SK-N-SH treated with all-trans-retinoic acid at 6 μM for 48 hours (cell line): ENCODE measurements around the gene GTF3A.
A peak's percentile ranks its signal among the peaks of the same experiment; 100 is the strongest.

Experiments used
- ATAC-seq: fragments of 200-7000 bp; cut with Tn5 transposase; 3 replicates; pipeline ENCODE4 v1.9.1; 2020; ENCODE audit warnings: mild to moderate bottlenecking, moderate library complexity
- ARNTL ChIP-seq: fragments of 450-650 bp; formaldehyde crosslinking; IDR thresholded peaks from 2 replicates; pipeline ENCODE4 v1.5.0; 2020; ENCODE audit warnings: low read depth, mild to moderate bottlenecking, moderate library complexity, borderline replicate concordance
- BACH2 ChIP-seq: fragments of 250-450 bp; sonication (Bioruptor Pico); IDR thresholded peaks from 2 replicates; pipeline ENCODE4 v1.9.0; 2021; ENCODE audit warnings: mild to moderate bottlenecking, borderline replicate concordance
- CREB5 ChIP-seq: fragments of 250-450 bp; sonication (Bioruptor Pico); IDR thresholded peaks from 2 replicates; pipeline ENCODE4 v1.5.1; 2020; ENCODE audit warnings: low read depth, mild to moderate bottlenecking, moderate library complexity
- CSDC2 ChIP-seq: fragments of 250-450 bp; sonication (Bioruptor Pico); IDR thresholded peaks from 2 replicates; pipeline ENCODE4 v1.5.0; 2020; ENCODE audit warnings: mild to moderate bottlenecking, moderate library complexity
- CSRNP3 ChIP-seq: fragments of 250-450 bp; sonication (Bioruptor Pico); IDR thresholded peaks from 2 replicates; pipeline ENCODE4 v1.5.1; 2021; ENCODE audit warnings: mild to moderate bottlenecking, moderate library complexity
- ESRRG ChIP-seq: fragments of 250-450 bp; sonication (Bioruptor Pico); IDR thresholded peaks from 2 replicates; pipeline ENCODE4 v1.6.1; 2021; ENCODE audit warnings: mild to moderate bottlenecking
- GLIS3 ChIP-seq: fragments of 250-450 bp; sonication (Bioruptor Pico); IDR thresholded peaks from 2 replicates; pipeline ENCODE4 v1.5.0; 2020; ENCODE audit warnings: mild to moderate bottlenecking, moderate library complexity
- ISL1 ChIP-seq: fragments of 250-450 bp; sonication (Bioruptor Pico); IDR thresholded peaks from 2 replicates; pipeline ENCODE4 v2.1.2; 2022; ENCODE audit warnings: mild to moderate bottlenecking, moderate library complexity
- OSR1 ChIP-seq: fragments of 250-450 bp; sonication (Bioruptor Pico); IDR thresholded peaks from 2 replicates; pipeline ENCODE4 v1.8.0; 2022; ENCODE audit warnings: moderate library complexity, mild to moderate bottlenecking, inconsistent platforms
- PATZ1 ChIP-seq: fragments of 250-450 bp; sonication (Bioruptor Pico); IDR thresholded peaks from 2 replicates; pipeline ENCODE4 v1.8.0; 2020; ENCODE audit warnings: mild to moderate bottlenecking, moderate library complexity, borderline replicate concordance
- POU6F1 ChIP-seq: fragments of 250-450 bp; sonication (Bioruptor Pico); IDR thresholded peaks from 2 replicates; pipeline ENCODE4 v1.8.0; 2021; ENCODE audit warnings: low read depth, mild to moderate bottlenecking, moderate library complexity, borderline replicate concordance
- PPARA ChIP-seq: fragments of 250-450 bp; sonication (Bioruptor Pico); IDR thresholded peaks from 2 replicates; pipeline ENCODE4 v1.5.0; 2020; ENCODE audit warnings: mild to moderate bottlenecking, borderline replicate concordance
- RARB ChIP-seq: fragments of 250-450 bp; sonication (Bioruptor Pico); IDR thresholded peaks from 2 replicates; pipeline ENCODE4 v1.8.0; 2021; ENCODE audit warnings: mild to moderate bottlenecking, moderate library complexity
- SNAI2 ChIP-seq: fragments of 250-450 bp; sonication (Bioruptor Pico); IDR thresholded peaks from 2 replicates; pipeline ENCODE4 v1.5.0; 2020; ENCODE audit warnings: mild to moderate bottlenecking, moderate library complexity
- TCF4 ChIP-seq: fragments of 250-450 bp; sonication (Bioruptor Pico); IDR thresholded peaks from 2 replicates; pipeline ENCODE4 v1.8.0; 2021; ENCODE audit warnings: mild to moderate bottlenecking, moderate library complexity, borderline replicate concordance
- TOX ChIP-seq: fragments of 250-450 bp; sonication (Bioruptor Pico); IDR thresholded peaks from 2 replicates; pipeline ENCODE4 v1.8.0; 2021; ENCODE audit warnings: mild to moderate bottlenecking, moderate library complexity, borderline replicate concordance
- ZC3H10 ChIP-seq: fragments of 250-450 bp; sonication (Bioruptor Pico); IDR thresholded peaks from 2 replicates; pipeline ENCODE4 v1.5.1; 2021; ENCODE audit warnings: mild to moderate bottlenecking, moderate library complexity
- ZFP3 ChIP-seq: fragments of 250-450 bp; sonication (Bioruptor Pico); IDR thresholded peaks from 2 replicates; pipeline ENCODE4 v1.5.0; 2020; ENCODE audit warnings: mild to moderate bottlenecking, moderate library complexity
- ZFP30 ChIP-seq: fragments of 450-650 bp; formaldehyde crosslinking; IDR thresholded peaks from 2 replicates; pipeline ENCODE4 v1.5.0; 2022; ENCODE audit warnings: mild to moderate bottlenecking, moderate library complexity
- ZNF565 ChIP-seq: fragments of 450-650 bp; formaldehyde crosslinking; conservative IDR thresholded peaks from 2 replicates; pipeline ENCODE4 v1.5.0; 2020; ENCODE audit warnings: low read depth, mild to moderate bottlenecking, moderate library complexity
- ZNF8 ChIP-seq: fragments of 450-650 bp; formaldehyde crosslinking; IDR thresholded peaks from 2 replicates; pipeline ENCODE4 v1.5.0; 2020; ENCODE audit warnings: mild to moderate bottlenecking, moderate library complexity

The GTF3A gene

GRCh38 chr13:27463500-27463899, 39.1 kb downstream of the GTF3A start:
- TF ChIP-seq GLIS3 (CRISPR knock-in tag): no peak
- no peak for TF ChIP-seq TOX (CRISPR knock-in tag)
- no peak for TF ChIP-seq PPARA
- TF ChIP-seq ISL1: no peak
- TF ChIP-seq ZNF8 (CRISPR knock-in tag): no peak
- no peak for TF ChIP-seq TCF4
- no peak for TF ChIP-seq CREB5 (CRISPR knock-in tag)
- no peak for TF ChIP-seq POU6F1 (CRISPR knock-in tag)
- TF ChIP-seq RARB: no peak
- TF ChIP-seq CSDC2 (CRISPR knock-in tag): no peak
- no peak for TF ChIP-seq BACH2 (CRISPR knock-in tag)
- TF ChIP-seq, all 23 proteins: peak for 0
- peak; percentile 15; the same call in 1 of the 3 replicates for ATAC-seq

GRCh38 chr13:27465611-27466010, 41.2 kb downstream of the GTF3A start:
- TF ChIP-seq ZFP30 (CRISPR knock-in tag) (no peak), ZC3H10 (CRISPR knock-in tag) (no peak), PPARA (no peak), RARB (no peak), ZFP3 (CRISPR knock-in tag) (no peak), ARNTL (CRISPR knock-in tag) (no peak), PATZ1 (CRISPR knock-in tag) (no peak), CREB5 (CRISPR knock-in tag) (no peak), POU6F1 (CRISPR knock-in tag) (no peak), ESRRG (CRISPR knock-in tag) (no peak), OSR1 (no peak), ZNF565 (CRISPR knock-in tag) (no peak)
- ATAC-seq: no peak

- no peak for TF ChIP-seq PPARA
- TF ChIP-seq ZNF8 (CRISPR knock-in tag): no peak
- ATAC-seq: no peak
Observed at GRCh38 chr13:27466513-27466912, 42.1 kb downstream of the GTF3A start.

- no peak for TF ChIP-seq BACH2 (CRISPR knock-in tag)
- TF ChIP-seq ARNTL (CRISPR knock-in tag): no peak
- no peak for TF ChIP-seq ESRRG (CRISPR knock-in tag)
- TF ChIP-seq TCF4: no peak
- TF ChIP-seq GLIS3 (CRISPR knock-in tag): no peak
- no peak for TF ChIP-seq ZFP3 (CRISPR knock-in tag)
- no peak for TF ChIP-seq CSRNP3 (CRISPR knock-in tag)
- TF ChIP-seq SNAI2 (CRISPR knock-in tag): no peak
- TF ChIP-seq POU6F1 (CRISPR knock-in tag): no peak
- no peak for TF ChIP-seq ZC3H10 (CRISPR knock-in tag)
- no peak for TF ChIP-seq CREB5 (CRISPR knock-in tag)
- no peak for TF ChIP-seq RARB
- no peak for ATAC-seq
Observed at GRCh38 chr13:27470075-27470820, 45.8 kb downstream of the GTF3A start.
